Thymus (tissue), 11 donors: ENCODE data around the gene SPTSSB. TPM values are rescaled to one million over a fixed set of nuclear protein-coding genes. Genes with fewer than 3 reads are reported as not detected.

Experiments
- DNase-seq, 9 donors: peaks; one replicate each; pipeline ENCODE4 v3.0.0-alpha.2; 2013; ENCODE audit warnings: low spot score in 9 of 9, low read depth in 6 of 9, missing footprints in 1 of 9
- H3K27ac ChIP-seq, 2 donors: one replicate each; pipeline ENCODE4 v1.5.1; 2013; ENCODE audit warnings: control low read depth in 1 of 2, low read depth in 1 of 2, low read length in 1 of 2, mild to moderate bottlenecking in 1 of 2, moderate library complexity in 1 of 2
- H3K27me3 ChIP-seq, 2 donors: one replicate each; pipeline ENCODE4 v1.5.1; 2013; ENCODE audit warnings: low read length in 1 of 2; ENCODE audit not compliant: control insufficient read depth in 2 of 2, insufficient read depth in 1 of 2
- H3K36me3 ChIP-seq, 2 donors: one replicate each; pipeline ENCODE4 v1.5.1; 2013; ENCODE audit warnings: low read length in 1 of 2, mild to moderate bottlenecking in 1 of 2, moderate library complexity in 1 of 2; ENCODE audit not compliant: control insufficient read depth in 2 of 2, insufficient read depth in 2 of 2
- H3K4me1 ChIP-seq, 2 donors: one replicate each; pipeline ENCODE4 v1.5.1; 2013; ENCODE audit warnings: low read length in 2 of 2; ENCODE audit not compliant: control insufficient read depth in 2 of 2, insufficient read depth in 2 of 2
- H3K4me3 ChIP-seq, 2 donors: one replicate each; pipeline ENCODE4 v1.5.1; 2013; ENCODE audit warnings: low read length in 2 of 2, control low read depth in 1 of 2, mild to moderate bottlenecking in 1 of 2
- H3K9me3 ChIP-seq, 2 donors: one replicate each; pipeline ENCODE4 v1.5.1; 2013; ENCODE audit warnings: low read length in 1 of 2, mild to moderate bottlenecking in 1 of 2; ENCODE audit not compliant: control insufficient read depth in 2 of 2, insufficient read depth in 1 of 2
- WGBS: extraction: QIAGEN DNeasy Blood & Tissue Kit; methylation state at CpG from one replicate; pipeline ENCODE4 v1.1.7; 2013; 5-methylcytosine and 5-hydroxymethylcytosine counted together
- polyA plus RNA-seq: library from polyadenylated mRNA; stranded (reverse); fragments of 200-250 nt; gene quantifications from one replicate; pipeline ENCODE4 v1.2.3, GENCODE V29; 2013
- total RNA-seq: library from RNA; stranded (reverse); fragments of 120-200 nt; gene quantifications from one replicate; pipeline ENCODE4 v1.2.4, GENCODE V29; 2013
- donor health status: healthy.

The SPTSSB gene
- total and polyA plus RNA-seq, 2 donors: 0.52 to 3.3 TPM

- Histone ChIP-seq H3K36me3 (no peaks in the 10 kb centered on the region), H3K4me1 (no peaks in the 10 kb centered on the region), H3K4me3 (no peak overlapping the region), H3K9me3 (no peaks in the 10 kb centered on the region), H3K27me3 (no peaks in the 10 kb centered on the region), H3K27ac (no peak overlapping the region)
- 67% methylated on average over 7 of the region's 7 CpGs for WGBS
- peak in 2 of 9 donors; percentile 6 to 14 for DNase-seq
Observed at GRCh38 chr3:161349529-161350312, 21.6 kb downstream of the SPTSSB start.

GRCh38 chr3:161348796-161349400, 22.4 kb downstream of the SPTSSB start:
- Histone ChIP-seq H3K4me3 (no peak overlapping the region), H3K27me3 (no peaks in the 10 kb centered on the region), H3K9me3 (no peaks in the 10 kb centered on the region), H3K27ac (no peak overlapping the region), H3K4me1 (no peaks in the 10 kb centered on the region), H3K36me3 (no peaks in the 10 kb centered on the region)
- DNase-seq: no peak
- 97% methylated on average over 2 of the region's 2 CpGs for WGBS

GRCh38 chr3:161347726-161348125, 23.6 kb downstream of the SPTSSB start:
- Histone ChIP-seq H3K36me3 (no peaks in the 10 kb centered on the region), H3K27me3 (no peaks in the 10 kb centered on the region), H3K9me3 (no peaks in the 10 kb centered on the region), H3K4me1 (no peaks in the 10 kb centered on the region), H3K27ac (no peak overlapping the region), H3K4me3 (no peak overlapping the region)
- WGBS: 94% methylated on average over 5 of the region's 5 CpGs
- DNase-seq: no peak

- WGBS: 93% methylated on average over 2 of the region's 2 CpGs
- no peaks in the 10 kb centered on the region for H3K4me1 ChIP-seq
- no peak overlapping the region for H3K4me3 ChIP-seq
- H3K27me3 ChIP-seq: no peaks in the 10 kb centered on the region
- no peak for DNase-seq
- no peaks in the 10 kb centered on the region for H3K9me3 ChIP-seq
- no peaks in the 10 kb centered on the region for H3K36me3 ChIP-seq
- H3K27ac ChIP-seq: no peak overlapping the region
Observed at GRCh38 chr3:161345023-161345422, 26.3 kb downstream of the SPTSSB start.

- H3K27me3 ChIP-seq: no peaks in the 10 kb centered on the region
- H3K27ac ChIP-seq: no peak overlapping the region
- WGBS: 98% methylated on average over 1 of the region's 1 CpG
- no peak overlapping the region for H3K4me3 ChIP-seq
- no peak for DNase-seq
- no peaks in the 10 kb centered on the region for H3K4me1 ChIP-seq
- H3K9me3 ChIP-seq: no peaks in the 10 kb centered on the region
- no peaks in the 10 kb centered on the region for H3K36me3 ChIP-seq
Observed at GRCh38 chr3:161343986-161344385, 27.3 kb downstream of the SPTSSB start.

GRCh38 chr3:161343540-161343939, 27.8 kb downstream of the SPTSSB start:
- Histone ChIP-seq H3K9me3 (no peaks in the 10 kb centered on the region), H3K36me3 (no peaks in the 10 kb centered on the region), H3K27me3 (no peaks in the 10 kb centered on the region), H3K4me3 (no peak overlapping the region), H3K4me1 (no peaks in the 10 kb centered on the region), H3K27ac (no peak overlapping the region)
- WGBS: 97% methylated on average over 3 of the region's 3 CpGs
- no peak for DNase-seq

GRCh38 chr3:161342629-161343028, 28.7 kb downstream of the SPTSSB start:
- no peaks in the 10 kb centered on the region for H3K9me3 ChIP-seq
- no peak overlapping the region for H3K27ac ChIP-seq
- no peaks in the 10 kb centered on the region for H3K4me1 ChIP-seq
- DNase-seq: no peak
- H3K36me3 ChIP-seq: no peaks in the 10 kb centered on the region
- 92% methylated on average over 3 of the region's 3 CpGs for WGBS
- no peaks in the 10 kb centered on the region for H3K27me3 ChIP-seq
- no peak overlapping the region for H3K4me3 ChIP-seq

- H3K4me1 ChIP-seq: no peaks in the 10 kb centered on the region
- WGBS: 88% methylated on average over 4 of the region's 4 CpGs
- DNase-seq: no peak
- no peaks in the 10 kb centered on the region for H3K36me3 ChIP-seq
- H3K9me3 ChIP-seq: no peaks in the 10 kb centered on the region
- H3K27ac ChIP-seq: no peak overlapping the region
- no peak overlapping the region for H3K4me3 ChIP-seq
- no peaks in the 10 kb centered on the region for H3K27me3 ChIP-seq
Observed at GRCh38 chr3:161339517-161340500, 31.5 kb downstream of the SPTSSB start.

- H3K27ac ChIP-seq: no peak overlapping the region
- H3K4me3 ChIP-seq: no peak overlapping the region
- H3K36me3 ChIP-seq: no peaks in the 10 kb centered on the region
- no peaks in the 10 kb centered on the region for H3K27me3 ChIP-seq
- H3K4me1 ChIP-seq: no peaks in the 10 kb centered on the region
- no peak for DNase-seq
- no peaks in the 10 kb centered on the region for H3K9me3 ChIP-seq
Observed at GRCh38 chr3:161337311-161337710, 34.0 kb downstream of the SPTSSB start.
